ENCODE data around the gene PGK1.
A peak's percentile ranks its signal among the peaks of the same experiment; 100 is the strongest.
"Not testable (repeated sequence)": the region's sequence is repeated elsewhere in the genome, so short reads cannot be mapped to it uniquely, and the experiment has no call there.

Gene PGK1

DNA sequence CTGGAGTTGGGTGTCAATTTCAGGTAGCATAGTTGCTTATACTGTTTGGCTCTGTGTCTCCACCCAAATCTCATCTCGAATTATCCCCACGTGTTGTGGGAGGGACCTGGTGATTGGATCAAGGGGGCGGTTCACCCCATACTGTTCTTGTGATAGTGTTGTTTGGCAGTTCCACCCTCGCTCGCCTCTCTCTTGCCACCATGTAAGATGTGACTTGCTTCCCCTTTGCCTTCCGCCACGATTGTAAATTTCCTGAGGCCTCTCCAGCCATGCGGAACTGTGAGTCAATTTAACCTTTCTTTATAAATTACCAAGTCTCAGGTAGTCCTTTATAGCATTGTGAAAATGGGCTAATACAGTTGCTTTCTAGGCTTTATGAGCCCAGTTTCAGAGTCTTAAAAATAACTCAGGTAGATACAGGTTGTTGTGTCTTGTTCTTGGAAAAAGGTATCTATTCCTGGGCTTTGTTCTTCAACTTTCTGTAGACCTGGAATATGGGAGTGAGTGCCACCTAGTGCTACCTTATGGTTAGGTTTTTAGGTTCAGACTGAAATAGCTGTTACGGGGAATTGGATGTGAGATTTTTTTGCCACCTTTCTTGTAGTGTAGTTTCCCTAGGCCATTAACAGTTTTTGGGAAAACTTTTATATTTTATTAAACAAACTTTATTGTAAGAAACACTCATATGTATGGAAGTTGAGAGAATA, 15.6 kb downstream of the PGK1 start:
- Histone ChIP-seq H3K36me3 (ENCODE audit: control insufficient read depth, insufficient read depth, low read length) (no peaks in the 10 kb centered on the region), H3K27me3 (ENCODE audit: control insufficient read depth, insufficient read depth, low read length) (no peaks in the 10 kb centered on the region), H3K4me1 (ENCODE audit: control insufficient read depth, insufficient read depth, low read length) (peaks cover 5% of the 10 kb centered on the region), H3K9me3 (ENCODE audit: control insufficient read depth, low read length) (no peaks in the 10 kb centered on the region), H3K9ac (ENCODE audit: low read length) (no peak overlapping the region), H3K4me3 (ENCODE audit: low read length) (no peak overlapping the region)

DNA sequence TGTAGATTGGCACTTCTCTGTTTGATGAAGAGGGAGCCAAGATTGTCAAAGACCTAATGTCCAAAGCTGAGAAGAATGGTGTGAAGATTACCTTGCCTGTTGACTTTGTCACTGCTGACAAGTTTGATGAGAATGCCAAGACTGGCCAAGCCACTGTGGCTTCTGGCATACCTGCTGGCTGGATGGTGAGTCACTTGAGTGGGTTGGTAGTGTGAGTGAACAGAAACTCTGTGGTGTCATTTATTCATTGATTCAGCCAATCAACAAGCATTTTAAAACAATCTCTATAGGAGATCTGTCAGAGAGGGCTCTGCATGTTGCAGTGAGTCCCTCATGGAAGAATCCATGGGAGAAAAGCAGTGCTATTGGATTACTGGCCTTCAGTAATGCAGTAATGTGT, 19.1 kb downstream of the PGK1 start:
- H3K36me3 ChIP-seq (ENCODE audit: control insufficient read depth, insufficient read depth, low read length), result no peaks in the 10 kb centered on the region

DNA sequence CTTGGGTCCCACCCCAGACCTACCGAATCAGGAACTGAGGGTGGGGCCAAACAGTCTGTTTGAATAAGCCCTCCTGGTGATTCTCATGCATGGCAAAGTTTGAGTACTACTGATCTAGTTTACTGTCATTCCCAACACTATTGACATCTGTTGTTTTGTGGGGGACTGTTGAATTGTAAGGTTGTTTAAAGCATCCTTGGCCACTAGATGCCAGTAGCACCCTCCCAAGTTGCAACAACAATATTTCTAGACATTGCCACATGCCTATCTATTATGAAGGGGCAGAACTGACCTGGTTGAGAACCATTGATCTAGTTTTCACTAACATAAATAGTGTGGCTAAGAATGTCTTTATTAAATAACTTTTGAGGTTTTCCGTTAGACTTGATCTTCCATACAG, 20.3 kb downstream of the PGK1 start:
- H3K9ac ChIP-seq (ENCODE audit: low read length), result no peak overlapping the region
- H3K9me3 ChIP-seq (ENCODE audit: control insufficient read depth, low read length), result no peaks in the 10 kb centered on the region
- H3K36me3 ChIP-seq (ENCODE audit: control insufficient read depth, insufficient read depth, low read length), result no peaks in the 10 kb centered on the region
- peaks cover 5% of the 10 kb centered on the region for H3K4me1 ChIP-seq (ENCODE audit: control insufficient read depth, insufficient read depth, low read length)
- no peaks in the 10 kb centered on the region for H3K27me3 ChIP-seq (ENCODE audit: control insufficient read depth, insufficient read depth, low read length)
- no peak overlapping the region for H3K4me3 ChIP-seq (ENCODE audit: low read length)

More for the DNA sequence above, 19.1 kb downstream of the PGK1 start:
- H3K27me3 ChIP-seq (ENCODE audit: control insufficient read depth, insufficient read depth, low read length), result no peaks in the 10 kb centered on the region
- H3K4me3 ChIP-seq (ENCODE audit: low read length), result no peak overlapping the region
- H3K9ac ChIP-seq (ENCODE audit: low read length), result no peak overlapping the region
- peaks cover 5% of the 10 kb centered on the region for H3K4me1 ChIP-seq (ENCODE audit: control insufficient read depth, insufficient read depth, low read length)
- H3K9me3 ChIP-seq (ENCODE audit: control insufficient read depth, low read length), result no peaks in the 10 kb centered on the region

DNA sequence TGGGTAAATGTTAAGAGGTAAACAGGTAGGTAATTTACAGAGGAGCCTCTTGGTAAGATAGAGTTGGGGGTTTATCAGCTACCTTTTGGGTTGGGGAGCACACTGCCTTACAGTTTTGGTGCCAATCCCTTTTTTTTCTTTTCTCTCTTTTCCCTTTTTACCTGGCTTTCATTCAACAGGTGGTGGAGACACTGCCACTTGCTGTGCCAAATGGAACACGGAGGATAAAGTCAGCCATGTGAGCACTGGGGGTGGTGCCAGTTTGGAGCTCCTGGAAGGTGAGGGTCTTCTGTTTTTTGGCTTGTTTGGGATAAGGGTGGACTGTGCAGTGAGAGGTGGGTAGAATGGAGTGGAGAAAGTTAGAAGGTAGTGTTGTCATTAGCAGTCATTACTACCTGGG, 21.1 kb downstream of the PGK1 start:
- Histone ChIP-seq H3K4me1 (ENCODE audit: control insufficient read depth, insufficient read depth, low read length) (no peaks in the 10 kb centered on the region), H3K9me3 (ENCODE audit: control insufficient read depth, low read length) (no peaks in the 10 kb centered on the region), H3K9ac (ENCODE audit: low read length) (no peak overlapping the region), H3K36me3 (ENCODE audit: control insufficient read depth, insufficient read depth, low read length) (no peaks in the 10 kb centered on the region), H3K27me3 (ENCODE audit: control insufficient read depth, insufficient read depth, low read length) (no peaks in the 10 kb centered on the region), H3K4me3 (ENCODE audit: low read length) (no peak overlapping the region)

DNA sequence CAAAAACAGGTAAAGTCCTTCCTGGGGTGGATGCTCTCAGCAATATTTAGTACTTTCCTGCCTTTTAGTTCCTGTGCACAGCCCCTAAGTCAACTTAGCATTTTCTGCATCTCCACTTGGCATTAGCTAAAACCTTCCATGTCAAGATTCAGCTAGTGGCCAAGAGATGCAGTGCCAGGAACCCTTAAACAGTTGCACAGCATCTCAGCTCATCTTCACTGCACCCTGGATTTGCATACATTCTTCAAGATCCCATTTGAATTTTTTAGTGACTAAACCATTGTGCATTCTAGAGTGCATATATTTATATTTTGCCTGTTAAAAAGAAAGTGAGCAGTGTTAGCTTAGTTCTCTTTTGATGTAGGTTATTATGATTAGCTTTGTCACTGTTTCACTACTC, 21.7 kb downstream of the PGK1 start:
- not testable (repeated sequence) for H3K9me3 ChIP-seq (ENCODE audit: control insufficient read depth, low read length); H3K4me3 ChIP-seq (ENCODE audit: low read length); H3K27me3 ChIP-seq (ENCODE audit: control insufficient read depth, insufficient read depth, low read length); H3K4me1 ChIP-seq (ENCODE audit: control insufficient read depth, insufficient read depth, low read length); H3K9ac ChIP-seq (ENCODE audit: low read length); H3K36me3 ChIP-seq (ENCODE audit: control insufficient read depth, insufficient read depth, low read length)

DNA sequence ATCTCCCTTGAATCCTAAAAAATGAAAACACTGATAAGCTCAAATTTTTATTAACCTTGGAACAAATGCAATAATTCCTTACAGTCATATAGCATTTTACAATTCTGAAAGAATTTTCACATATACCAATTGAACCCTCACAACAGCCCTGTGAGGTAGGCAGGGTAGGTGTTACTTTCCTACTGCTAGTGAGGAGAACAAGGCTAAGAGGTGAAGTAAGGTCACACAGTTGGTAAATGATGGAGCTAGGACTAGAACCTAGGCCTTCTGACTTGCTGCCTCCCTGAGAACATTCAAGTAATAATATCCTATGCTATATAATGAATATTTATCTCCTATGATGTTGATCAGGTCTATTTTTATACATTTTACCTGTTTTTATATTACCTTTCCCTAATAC, 25.7 kb downstream of the PGK1 start:
- H3K9me3 ChIP-seq (ENCODE audit: control insufficient read depth, low read length), result no peaks in the 10 kb centered on the region
- no peak overlapping the region for H3K9ac ChIP-seq (ENCODE audit: low read length)
- H3K4me1 ChIP-seq (ENCODE audit: control insufficient read depth, insufficient read depth, low read length), result no peaks in the 10 kb centered on the region
- no peaks in the 10 kb centered on the region for H3K36me3 ChIP-seq (ENCODE audit: control insufficient read depth, insufficient read depth, low read length)
- H3K4me3 ChIP-seq (ENCODE audit: low read length), result no peak overlapping the region
- H3K27me3 ChIP-seq (ENCODE audit: control insufficient read depth, insufficient read depth, low read length), result no peaks in the 10 kb centered on the region

DNA sequence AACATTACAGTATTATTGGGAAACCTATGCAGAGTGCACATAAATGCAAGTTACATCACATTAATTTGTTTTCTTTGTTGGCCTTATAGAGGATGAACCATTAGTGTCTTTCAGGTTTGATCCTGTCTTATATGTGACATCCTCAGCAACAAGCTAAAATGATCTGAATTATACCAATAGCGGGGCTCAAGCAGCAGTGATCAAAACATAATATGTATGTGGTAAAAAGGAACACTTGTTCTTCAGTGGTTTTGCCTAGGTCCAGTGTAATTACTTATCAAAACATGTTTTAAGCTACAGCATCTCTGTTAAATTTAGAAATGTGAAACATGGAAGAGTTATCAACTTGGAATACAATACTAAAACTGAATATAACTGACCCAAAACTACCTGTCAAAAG, 26.3 kb downstream of the PGK1 start:
- no peaks in the 10 kb centered on the region for H3K9me3 ChIP-seq (ENCODE audit: control insufficient read depth, low read length)
- H3K36me3 ChIP-seq (ENCODE audit: control insufficient read depth, insufficient read depth, low read length), result no peaks in the 10 kb centered on the region
- no peak overlapping the region for H3K4me3 ChIP-seq (ENCODE audit: low read length)
- H3K27me3 ChIP-seq (ENCODE audit: control insufficient read depth, insufficient read depth, low read length), result no peaks in the 10 kb centered on the region
- no peaks in the 10 kb centered on the region for H3K4me1 ChIP-seq (ENCODE audit: control insufficient read depth, insufficient read depth, low read length)
- no peak overlapping the region for H3K9ac ChIP-seq (ENCODE audit: low read length)

DNA sequence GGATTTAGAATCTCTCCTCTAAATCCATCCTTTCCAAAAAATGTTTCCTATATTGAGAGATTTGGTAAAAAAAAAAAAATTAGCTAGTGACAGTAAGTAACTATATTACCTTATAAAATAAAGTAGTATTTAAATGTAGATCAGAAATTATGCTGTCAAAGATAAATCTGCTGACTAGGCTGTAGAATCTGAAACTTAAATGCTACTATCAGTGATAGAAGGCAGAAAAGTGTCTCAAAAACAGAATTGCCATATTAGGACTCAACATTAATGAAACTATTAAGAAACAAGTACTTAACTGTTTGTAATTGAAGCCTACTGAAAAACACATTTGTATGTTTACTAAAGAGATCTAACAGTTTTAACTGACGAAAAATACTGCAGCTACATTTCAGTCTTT, 27.1 kb downstream of the PGK1 start:
- H3K36me3 ChIP-seq (ENCODE audit: control insufficient read depth, insufficient read depth, low read length), result no peaks in the 10 kb centered on the region
- no peaks in the 10 kb centered on the region for H3K4me1 ChIP-seq (ENCODE audit: control insufficient read depth, insufficient read depth, low read length)
- H3K27me3 ChIP-seq (ENCODE audit: control insufficient read depth, insufficient read depth, low read length), result no peaks in the 10 kb centered on the region
- no peak overlapping the region for H3K4me3 ChIP-seq (ENCODE audit: low read length)
- H3K9me3 ChIP-seq (ENCODE audit: control insufficient read depth, low read length), result no peaks in the 10 kb centered on the region
- no peak overlapping the region for H3K9ac ChIP-seq (ENCODE audit: low read length)

DNA sequence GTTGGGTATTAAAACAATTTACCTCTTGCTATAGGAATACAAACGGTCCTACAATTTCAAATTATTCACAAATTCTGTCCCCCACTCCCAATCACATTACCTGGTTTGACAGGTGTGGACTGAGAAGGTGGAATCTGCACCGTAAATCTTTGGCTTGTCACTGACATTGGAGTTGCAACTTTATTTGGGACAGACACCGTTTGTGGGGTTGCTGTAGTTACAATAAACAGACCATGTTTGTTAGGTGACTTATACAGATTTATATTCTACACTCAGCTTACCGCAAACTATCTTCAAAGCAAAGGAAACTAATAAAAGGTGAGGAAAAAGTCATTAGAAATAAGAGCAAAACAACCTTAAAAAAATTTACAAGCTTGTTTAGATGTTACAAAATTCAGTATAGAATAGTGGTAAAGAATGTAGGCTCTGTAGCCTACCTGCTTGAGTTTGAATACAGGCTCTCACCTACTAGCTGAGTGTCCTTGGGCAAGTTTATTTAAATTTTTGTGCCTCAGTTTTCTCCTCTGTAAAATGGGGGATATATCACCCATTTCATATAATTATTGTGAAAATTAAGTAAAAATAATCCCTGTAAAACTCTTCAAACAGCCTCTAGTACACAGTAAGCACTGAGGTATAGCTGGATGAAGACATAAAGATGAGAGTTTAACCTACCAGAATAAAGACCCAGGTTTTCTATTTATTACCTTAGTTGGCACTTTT, 29.4 kb downstream of the PGK1 start:
- Histone ChIP-seq H3K36me3 (ENCODE audit: control insufficient read depth, insufficient read depth, low read length) (no peaks in the 10 kb centered on the region), H3K9ac (ENCODE audit: low read length) (no peak overlapping the region), H3K4me3 (ENCODE audit: low read length) (no peak overlapping the region), H3K9me3 (ENCODE audit: control insufficient read depth, low read length) (no peaks in the 10 kb centered on the region), H3K27me3 (ENCODE audit: control insufficient read depth, insufficient read depth, low read length) (no peaks in the 10 kb centered on the region), H3K4me1 (ENCODE audit: control insufficient read depth, insufficient read depth, low read length) (no peaks in the 10 kb centered on the region)

DNA sequence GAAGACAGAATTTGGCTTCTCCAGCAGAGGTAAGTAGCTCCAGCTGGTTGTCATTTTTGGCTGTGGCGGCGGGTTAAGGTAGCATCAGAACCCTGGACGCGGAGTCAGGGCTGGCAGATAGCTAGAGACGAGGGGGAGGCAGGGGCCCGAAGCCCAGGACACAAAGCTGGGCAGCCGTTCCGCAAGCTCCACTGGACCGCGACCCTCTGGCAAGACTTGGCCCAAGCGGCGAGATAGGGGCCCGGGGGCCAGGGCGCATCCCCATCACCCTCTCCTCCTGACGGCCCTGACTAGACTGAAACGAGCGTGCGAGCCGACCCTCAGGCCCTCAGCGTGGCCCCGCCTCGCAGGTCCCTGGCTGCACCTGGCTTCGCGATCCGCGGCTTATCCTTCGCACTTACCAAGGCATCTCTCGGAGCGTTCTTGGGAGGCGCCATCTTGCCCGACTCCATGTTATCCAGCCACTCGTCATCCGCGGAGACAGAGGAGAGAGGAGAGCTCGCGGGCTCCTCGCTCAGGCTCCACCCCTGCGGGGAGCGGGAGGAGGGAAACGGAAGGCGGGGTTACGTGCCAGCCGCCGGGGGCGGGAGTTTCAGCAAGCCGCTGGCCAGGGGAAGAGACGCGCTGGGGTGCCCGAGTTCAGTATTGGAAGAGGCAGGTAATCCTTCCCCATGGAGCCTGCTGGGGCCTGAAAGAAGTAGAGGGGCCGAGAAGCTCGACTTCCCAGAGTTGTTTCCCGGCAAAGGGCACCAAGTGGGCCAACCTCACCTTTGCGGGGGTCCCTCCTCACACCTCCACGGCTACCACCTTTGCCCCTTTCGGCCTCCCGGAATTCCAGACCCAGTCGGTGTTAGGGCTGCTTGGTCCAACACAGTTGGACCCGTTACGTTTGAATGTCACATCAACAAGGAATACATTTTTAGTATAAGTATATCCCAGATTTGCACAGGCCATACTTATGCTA, 35.4 kb downstream of the PGK1 start, which contains the start of gene TAF9B:
TSS of gene TAF9B (minus strand) at position 491 of the 964 bp plus-strand sequence. CDS start at position 452, 39 bp downstream.
- Histone ChIP-seq H3K27me3 (ENCODE audit: control insufficient read depth, insufficient read depth, low read length) (no peaks in the 10 kb centered on the region), H3K9me3 (ENCODE audit: control insufficient read depth, low read length) (no peaks in the 10 kb centered on the region), H3K9ac (ENCODE audit: low read length) (peak within 1 kb of the TSS; percentile 70), H3K4me3 (ENCODE audit: low read length) (peak within 1 kb of the TSS; percentile 23), H3K4me1 (ENCODE audit: control insufficient read depth, insufficient read depth, low read length) (no peaks in the 10 kb centered on the region), H3K36me3 (ENCODE audit: control insufficient read depth, insufficient read depth, low read length) (no peaks in the 10 kb centered on the region)

DNA sequence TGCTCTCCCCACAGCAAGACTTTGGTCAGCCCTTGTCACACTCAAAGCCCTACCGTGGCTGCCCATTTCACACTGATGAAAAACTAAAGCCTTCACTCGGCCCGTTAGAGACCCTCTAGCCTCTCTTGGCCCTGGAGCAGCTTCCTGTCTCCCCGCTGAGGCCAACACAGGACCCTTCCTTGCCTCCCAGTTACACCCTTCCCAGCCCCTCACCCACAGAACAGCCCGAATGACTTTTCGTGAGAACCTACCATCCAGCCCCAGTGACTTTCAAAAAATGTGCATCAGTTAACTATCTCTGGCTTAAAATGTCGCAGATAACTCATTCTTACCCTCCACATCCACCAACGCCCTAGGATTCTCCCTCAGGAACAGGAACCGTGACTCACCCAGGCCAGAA, 36.2 kb downstream of the PGK1 start:
- Histone ChIP-seq H3K36me3 (ENCODE audit: control insufficient read depth, insufficient read depth, low read length) (no peaks in the 10 kb centered on the region), H3K4me3 (ENCODE audit: low read length) (no peak overlapping the region), H3K9me3 (ENCODE audit: control insufficient read depth, low read length) (no peaks in the 10 kb centered on the region), H3K27me3 (ENCODE audit: control insufficient read depth, insufficient read depth, low read length) (no peaks in the 10 kb centered on the region), H3K4me1 (ENCODE audit: control insufficient read depth, insufficient read depth, low read length) (no peaks in the 10 kb centered on the region), H3K9ac (ENCODE audit: low read length) (no peak overlapping the region)
